Inflammatory macrophage treated with lipopolysaccharide for 1 hour (primary cell): Measurements from ENCODE around the gene PRDM16.

Experiments
- DNase-seq, 2 donors: peaks; one replicate each; pipeline ENCODE4 v3.0.0-alpha.2; 2020 to 2022

PRDM16 gene

DNA sequence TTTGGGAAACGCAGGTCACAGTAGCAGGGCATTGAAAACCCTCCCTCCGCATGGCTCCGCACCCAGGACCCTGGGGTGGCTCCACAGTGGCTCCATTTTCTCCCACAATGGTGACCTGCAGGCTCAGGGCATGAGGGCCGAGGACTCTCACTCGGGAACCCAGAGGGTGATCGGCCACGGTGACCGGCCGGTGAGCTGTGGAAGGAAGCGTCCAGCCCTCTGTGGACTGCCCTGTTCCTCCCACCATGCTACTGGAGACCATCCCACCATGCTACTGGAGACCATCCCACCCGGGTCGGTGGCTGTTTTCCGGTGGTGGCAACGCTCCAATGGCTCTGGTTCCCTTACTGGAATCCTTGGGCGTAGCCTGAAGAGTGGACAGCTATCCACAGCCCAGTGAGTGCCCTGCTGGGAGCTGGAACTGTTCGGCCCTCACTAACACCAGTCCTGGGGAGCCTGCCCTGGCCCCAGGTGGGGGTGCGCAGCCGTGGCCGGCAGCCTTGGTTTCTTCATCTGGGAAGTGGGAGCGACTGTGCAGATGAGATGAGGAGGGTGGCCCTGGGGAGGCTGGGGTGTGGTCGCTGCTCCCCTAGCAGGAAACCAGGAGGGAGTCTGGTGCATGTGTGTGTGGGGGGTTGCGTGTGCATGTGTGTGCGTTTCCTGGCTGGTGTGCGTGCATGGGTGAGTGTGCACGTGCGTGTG is 59.6 kb downstream of the PRDM16 start:
- no peak for DNase-seq

DNA sequence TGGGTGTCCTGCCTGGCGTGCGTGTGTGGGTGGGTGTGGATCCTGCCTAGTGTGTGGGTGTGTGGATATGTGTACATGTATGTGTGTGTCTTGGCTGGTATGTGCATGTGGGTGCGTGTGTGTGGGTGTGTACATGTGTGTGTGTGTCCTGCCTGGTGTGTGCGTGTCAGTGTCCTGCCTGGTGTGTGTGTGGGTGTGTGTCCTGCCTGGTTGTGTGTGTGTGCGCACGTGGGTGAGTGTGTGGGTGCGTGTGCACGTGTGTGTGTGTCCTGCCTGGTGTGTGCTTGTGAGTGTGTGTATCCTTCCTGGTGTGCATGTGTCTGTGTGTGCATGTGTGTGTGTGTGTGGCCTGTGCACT is 60.1 kb downstream of the PRDM16 start:
- no peak for DNase-seq

DNA sequence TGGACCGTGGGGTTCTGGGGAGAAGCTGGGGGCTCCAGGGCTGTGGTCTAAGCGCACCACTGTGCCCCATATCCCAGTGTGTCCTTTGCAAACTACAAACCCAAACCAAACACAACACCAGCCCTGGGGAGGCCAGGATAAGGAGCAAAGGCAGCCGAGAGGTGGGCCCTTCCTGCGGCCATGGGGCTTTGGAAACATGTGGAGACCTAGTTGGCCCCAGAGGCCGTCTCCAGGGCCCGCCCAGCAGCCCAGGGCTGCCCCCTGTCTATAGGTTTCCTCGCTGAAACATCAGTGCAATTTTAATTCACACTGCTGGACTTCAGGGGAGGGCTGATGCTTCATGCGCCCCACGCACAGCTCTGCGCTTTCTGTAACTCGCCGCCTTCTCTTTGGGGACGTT is 61.3 kb downstream of the PRDM16 start:
- DNase-seq, result no peak

DNA sequence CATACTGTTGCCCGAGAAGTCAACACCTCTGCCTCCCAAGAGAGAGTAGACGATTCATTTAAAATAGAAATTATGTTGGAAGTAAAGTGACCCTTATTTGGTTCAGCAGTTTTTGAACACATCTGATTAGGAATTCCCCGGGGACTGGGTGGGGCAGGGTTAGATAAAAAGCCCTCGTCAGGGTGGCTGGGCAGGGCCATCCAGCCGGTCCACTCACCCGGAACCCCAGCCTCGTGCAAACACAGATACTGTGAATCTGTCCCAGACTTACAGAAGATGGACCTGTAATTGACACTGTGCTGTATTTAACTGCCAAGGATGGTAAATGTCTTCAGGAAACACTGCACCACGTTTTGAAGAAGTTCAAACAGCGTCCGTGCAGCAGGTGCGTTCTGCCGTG is 63.7 kb downstream of the PRDM16 start:
- no peak for DNase-seq

DNA sequence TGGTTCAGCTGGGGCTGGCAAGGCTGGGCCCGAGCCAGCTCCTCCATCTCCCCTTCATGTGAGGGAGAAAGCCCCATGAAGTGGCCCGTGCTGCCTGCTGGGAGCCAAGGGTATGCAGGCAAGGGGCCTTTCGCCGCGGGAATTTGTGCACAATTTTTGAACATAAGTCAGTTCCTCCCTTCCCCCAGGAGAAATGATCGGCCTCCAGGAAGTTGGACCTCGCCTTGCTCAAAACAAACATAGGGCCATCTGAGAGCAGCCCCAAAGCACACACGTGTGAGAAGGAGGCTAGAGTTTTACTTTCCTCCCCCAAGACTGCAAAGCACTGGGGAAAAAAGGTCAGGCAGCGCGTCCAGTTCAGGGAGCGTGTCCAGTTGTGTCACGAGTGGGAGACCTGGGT is 64.7 kb downstream of the PRDM16 start:
- DNase-seq, result no peak

DNA sequence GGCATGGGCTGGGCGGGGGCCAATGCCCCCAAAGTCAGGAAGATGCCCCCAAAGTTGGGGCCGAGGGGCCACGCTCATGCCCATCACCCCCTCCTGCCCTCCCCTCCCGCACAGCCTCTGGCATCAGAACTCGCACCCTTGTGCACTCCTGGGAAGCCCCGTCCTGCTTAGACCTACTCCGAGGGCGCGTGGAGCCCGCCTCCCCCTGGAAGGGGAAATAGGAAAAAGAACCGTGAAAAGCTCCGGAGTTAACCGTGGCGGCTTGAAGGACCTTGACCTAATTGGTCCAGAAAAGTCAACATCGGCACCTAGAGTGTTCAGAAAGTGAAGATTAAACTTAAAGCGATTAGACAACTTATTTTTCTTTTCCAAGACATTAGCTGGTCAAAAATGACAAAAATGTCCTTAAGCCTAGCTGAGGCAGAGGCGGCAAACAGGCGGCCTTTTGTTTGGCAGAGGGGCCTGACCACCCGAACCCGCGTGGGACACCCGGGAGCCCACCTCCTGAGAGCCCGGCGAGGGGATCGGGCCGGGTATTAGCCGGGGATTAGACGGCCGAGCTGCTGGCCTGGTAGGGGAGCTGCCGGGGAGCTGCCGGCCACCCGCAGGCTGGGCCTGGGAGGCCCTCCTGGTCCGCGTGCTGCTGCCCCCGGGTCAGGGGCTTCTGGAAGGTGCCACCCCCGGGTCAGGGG is 65.5 kb downstream of the PRDM16 start:
- DNase-seq, result no peak

DNA sequence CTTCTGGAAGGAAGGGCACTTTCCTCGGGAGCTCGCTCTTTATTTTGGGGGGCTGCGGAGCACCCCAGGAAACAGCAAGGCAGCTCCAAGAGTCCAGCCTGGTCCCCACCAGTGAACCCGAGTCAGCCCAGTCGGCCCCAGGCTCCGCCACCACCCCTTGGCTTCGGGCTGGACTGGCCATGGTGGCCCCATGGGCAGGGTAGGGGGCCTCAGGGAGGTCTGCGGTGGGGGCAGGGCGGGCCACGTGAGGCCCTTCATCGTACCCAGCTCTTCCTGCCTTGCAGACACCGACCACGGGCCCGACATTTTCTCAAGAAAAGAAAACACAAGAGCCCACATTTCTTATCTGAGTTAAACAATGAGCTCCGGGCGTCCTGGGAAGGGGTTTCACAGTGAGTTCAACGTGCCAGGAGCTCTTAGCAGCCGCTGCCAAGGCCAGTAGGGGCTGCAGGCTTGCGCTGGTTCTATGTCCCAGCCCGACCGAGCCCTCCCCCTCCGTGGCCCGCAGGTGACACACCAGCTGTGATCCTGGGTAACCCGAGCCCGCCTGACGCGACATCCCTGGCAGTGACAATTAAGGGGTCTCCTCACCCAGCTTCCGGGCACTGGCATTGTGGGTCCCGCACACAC is 66.2 kb downstream of the PRDM16 start:
- DNase-seq, result no peak

DNA sequence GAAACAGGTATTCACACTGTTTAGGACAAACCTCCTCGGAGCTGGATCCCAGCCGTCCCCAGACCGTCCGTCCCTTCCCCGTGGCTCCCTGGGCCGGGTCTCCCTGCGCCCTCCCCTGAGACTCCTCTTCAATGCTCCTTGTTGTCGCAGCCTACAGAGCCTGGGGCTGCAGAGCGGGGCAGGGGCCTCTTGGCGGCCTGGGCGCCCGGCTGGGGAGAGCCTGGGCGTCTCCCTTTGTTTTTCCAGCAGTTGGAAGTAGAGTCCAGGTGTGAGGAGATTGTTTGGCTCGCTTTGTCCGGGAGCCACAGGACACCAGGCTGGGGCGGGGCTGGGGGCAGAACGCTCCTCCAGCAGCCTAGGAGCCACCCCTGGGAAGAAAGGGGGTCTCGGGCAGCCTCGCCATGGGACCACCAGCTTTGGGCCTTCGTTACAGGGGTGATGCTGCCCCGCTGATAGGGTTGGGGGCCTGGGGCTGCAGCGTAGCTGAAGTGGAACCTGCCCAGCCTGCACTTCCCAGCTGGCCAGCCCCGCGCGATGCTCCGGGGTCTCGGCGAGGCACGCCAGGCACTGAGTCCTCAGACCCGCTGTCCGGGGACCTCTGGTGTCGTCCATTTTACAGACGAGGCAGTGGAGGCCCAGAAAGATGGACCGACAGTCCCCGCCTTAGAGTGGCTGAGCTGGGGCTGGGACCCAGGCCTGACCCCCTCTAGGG is 66.9 kb downstream of the PRDM16 start:
- DNase-seq, result no peak

DNA sequence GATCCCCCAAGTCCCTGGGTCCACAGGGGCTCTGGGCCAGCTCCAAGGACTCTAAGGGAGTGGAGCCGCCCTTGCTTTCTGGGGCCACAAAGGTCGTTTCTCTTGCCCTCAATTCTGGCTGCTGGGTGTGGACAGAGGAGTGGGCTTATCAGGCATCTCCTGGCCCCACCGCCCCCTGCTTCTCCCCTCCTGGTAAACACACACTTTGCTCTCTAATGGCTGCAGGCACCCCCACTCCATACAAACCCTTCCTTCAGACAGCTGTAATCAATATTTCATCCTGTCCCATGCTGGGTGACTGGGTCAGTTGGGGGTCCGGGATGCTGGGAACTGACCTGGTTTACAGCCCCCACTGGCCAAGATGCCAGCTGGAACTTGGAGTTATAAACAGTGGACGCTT is 67.5 kb downstream of the PRDM16 start:
- DNase-seq, result no peak

DNA sequence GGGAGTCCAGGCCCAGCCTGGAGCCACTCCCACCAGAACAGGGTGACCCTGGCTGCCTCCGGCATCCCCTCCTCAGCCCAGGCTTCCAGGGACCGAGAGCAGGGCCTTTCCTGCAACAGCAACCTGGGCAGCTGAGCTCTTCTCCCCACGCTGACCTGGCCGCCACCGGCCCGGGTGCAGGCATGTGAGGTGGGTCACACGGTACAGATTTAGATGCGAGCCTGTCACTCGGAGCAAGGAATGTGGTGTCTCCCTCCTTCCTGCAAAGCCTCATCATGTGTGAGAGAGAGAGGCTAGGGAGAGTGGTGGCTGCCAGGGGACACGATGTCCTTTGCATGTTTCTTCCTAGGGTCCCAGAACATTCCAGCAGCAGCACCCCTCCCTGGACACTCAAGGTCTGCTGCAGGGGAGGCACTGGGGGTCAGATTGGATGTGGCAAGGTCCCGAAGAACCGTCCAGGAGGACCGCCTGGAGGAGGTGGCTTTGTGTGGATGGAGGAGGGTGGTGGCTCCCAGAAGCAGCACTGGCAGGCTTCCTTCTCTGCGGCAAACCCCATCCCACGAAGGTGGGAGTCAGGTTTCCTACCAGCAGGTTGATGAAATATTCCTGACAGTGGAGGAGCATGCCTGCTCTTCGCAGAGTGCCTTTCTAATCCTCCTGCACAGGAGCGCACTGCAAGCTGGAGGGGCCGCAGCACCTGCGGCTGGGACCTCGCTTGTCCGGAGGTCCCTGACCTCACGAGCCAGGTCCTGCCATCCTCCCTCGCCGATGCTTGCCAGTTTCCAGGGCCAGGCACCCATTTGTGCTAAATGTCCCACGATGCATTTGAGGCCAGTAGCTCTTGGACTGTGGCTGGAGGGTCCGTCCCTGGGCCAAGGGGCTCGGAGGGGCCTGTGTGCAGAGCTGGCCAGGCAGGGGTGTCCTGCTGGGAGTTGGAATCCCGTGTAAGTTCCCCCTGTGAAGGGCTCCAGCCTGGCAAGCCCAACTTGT is 68.4 kb downstream of the PRDM16 start:
- DNase-seq, result no peak

DNA sequence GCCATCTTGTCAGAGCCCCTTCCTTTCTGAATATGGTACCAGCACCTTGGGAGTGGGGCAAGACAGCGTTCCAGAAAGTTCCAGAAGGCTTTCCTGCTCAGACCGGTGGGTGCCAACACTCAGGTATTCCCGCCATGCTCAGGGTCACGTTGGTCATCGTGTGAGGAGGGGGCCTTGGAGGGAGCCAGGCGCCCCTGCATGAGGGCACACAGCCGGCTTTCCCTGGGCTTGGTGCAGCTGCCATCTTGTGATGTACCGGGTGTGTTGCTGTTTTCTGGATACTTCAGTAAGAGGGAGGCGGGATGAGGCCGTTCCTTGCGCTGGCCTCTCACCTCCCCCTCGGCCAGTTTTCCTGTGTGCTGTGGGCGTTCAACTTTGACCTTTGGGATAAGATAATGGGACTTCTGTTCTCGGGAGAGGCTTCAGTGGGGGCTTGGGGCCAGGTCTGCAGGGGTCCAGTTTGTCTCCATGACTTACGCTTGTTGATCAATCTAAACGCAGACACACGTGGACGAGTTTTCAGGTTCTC is 69.7 kb downstream of the PRDM16 start:
- no peak for DNase-seq

DNA sequence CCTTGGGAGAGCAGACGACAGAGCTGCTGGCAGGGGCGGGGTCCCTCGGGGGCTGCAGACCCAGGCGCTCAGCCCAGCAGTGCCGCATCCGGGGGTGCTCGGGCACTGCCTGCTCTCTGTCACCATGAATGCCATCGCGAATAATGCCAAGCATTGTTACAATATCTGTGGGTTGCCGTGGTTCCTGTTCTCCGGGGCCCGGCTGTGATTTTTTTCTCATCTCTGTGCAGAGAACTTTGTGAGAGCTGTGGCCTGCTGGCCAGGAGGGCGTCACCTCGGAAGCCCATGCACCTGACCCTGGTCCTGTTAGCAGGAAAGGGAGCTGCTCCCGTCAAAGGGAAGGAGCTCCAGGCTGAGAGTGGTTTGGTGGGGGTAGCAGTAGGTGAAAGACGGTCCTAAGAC is 70.4 kb downstream of the PRDM16 start:
- no peak for DNase-seq

DNA sequence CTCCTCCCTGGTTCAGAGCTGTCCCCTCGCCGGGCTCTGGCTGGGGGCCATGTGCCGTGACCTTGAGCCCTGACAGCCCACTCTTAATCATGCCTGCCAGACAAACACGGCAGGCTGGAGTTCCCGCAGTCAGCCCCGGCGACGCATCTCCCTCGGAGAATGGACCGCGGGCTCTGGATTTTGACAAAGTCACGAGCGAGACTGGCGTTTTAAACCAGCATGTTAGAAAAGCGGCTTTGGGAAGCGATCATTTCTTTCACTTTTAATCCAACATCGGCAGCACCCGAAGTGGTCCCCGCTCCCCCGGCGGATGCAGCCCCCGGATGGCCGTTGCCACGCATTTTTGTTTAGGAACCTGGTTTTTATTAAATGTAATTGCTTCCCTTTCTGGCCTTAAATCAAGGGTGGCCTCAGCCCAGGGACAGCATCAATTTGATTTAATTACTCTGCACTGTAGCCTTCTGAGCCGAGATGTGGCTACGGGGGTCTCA is 70.9 kb downstream of the PRDM16 start:
- DNase-seq, result no peak

DNA sequence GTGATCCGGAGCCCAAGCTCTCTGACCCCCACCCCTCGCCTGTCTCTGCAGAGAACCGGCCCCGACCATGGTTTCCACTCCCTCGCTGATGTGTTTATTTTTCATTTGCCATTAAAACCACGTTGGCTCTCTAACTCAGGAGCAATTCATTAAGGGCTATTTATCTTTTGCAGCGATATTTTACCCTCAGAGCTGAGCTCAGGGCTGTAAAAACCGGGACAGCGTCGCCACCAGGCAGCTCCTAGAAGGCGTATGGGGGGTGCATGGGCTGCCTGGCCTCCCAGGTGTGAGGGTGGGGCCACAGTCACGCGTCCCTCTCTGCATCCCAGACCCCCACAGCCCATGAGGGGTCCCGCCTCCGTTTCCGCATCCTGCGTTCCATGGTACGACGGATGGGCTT is 71.4 kb downstream of the PRDM16 start:
- DNase-seq, result no peak

DNA sequence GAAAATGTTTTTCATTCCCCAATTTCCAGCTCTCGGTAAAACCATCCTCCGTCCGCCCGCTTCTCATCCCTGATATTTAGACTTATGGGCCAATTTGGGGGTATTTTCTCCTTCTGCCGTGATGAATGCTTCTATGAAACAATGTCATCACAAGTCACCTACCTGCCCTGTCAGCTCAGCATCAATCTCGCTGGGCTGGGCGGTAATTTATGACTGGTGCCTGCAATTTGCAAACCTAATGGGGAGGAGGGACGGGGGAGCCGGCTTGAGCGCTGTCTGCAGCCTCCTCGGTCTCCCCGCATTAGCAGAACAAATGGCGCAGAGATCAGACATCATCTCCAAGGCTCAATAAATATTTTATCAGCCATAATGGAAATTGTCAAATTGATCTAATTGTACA is 72.1 kb downstream of the PRDM16 start:
- no peak for DNase-seq

DNA sequence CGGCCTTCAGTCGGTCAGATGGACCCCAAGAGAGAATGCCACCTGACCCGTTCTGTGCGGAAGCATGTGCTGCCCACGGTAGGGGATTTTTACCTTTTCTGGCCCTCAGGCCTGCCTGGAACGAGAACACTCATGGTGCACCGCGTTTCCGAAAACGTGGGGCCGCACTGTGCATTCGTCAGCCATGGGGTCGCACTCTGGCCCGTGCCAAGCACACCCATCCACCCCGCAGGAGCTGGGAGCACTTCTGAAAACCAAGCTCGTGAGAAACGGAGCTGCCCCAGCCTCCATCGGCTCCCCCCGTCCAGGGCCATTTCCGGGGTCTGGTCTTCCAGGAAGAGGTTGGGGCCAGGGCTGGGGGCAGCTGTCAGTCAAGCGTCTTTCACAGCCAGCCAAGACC is 72.8 kb downstream of the PRDM16 start:
- DNase-seq, result no peak

DNA sequence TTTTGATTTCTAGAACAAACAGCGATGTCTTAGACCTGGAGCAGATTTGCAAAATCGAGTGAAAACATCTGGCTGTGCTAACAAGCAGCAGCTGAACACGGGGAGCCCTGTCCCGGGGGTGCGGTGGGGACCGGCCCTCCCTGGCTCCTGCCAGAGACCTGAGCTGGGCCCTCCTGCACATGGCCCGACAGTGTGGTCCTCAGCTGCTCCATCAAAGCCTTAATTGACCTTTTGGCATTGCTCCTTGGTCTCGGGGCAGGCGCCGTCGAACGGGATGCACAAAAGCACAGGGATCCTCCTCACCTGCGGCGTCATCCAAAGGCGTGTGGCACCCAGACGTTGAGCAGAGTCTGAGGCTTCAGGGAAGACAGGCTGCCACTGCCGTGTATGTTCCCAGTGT is 73.2 kb downstream of the PRDM16 start:
- no peak for DNase-seq

DNA sequence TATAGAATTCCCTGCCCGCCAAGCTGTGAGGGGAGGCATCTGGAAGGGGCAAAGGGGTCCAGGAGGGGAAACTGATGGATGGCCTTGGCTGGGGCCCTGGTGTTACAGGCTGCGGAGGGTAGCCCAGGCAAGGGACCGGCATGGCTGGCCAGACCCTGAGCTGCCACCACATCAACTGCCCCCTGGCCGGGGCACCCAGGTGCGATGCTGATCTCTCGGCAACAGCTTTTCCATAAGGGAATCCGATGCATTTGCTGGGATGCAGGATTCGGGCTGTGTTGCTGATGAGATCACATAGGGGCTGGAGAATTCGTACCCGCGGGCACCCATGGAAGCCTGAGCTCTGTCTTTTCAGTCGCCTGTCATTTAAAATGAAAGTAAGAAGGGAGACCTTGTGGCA is 73.7 kb downstream of the PRDM16 start:
- no peak for DNase-seq

DNA sequence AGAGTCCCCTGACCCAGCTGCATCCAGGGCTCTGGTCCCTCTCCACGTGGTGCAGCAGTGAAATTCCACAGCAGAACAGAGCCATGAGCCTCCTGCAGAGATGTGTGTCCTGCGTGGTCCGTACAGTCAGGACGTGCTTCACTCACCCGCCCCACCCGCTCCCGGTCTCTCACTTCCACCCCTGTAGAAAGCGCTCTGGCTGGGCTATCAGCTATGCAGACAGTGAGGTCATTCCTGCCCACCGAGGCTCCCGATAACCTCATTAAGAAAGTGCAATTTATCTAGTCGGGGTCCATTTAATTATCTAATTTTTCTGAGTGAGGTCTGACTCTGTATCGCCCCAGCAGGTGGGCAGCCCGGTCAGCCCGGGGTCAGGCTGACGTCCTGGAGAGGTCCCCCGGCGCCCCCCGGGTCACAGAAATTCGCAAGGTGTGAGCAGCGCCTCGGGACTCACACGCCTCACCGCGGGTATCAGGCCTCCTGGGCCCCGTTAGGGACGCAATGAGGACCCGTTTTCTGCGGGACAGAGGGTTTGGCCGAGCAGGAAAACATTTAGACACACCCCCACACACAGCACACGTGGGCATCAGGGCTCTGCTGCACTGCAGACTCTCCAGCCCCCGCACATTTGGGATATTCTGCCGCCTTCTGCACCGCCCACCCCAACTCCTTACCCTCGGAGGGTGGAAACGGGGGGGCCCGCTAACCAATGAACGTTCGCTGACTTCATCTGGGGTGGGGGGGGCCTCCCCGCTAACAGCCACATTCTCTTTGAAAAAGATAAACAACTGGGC is 76.7 kb downstream of the PRDM16 start:
- DNase-seq, result no peak

DNA sequence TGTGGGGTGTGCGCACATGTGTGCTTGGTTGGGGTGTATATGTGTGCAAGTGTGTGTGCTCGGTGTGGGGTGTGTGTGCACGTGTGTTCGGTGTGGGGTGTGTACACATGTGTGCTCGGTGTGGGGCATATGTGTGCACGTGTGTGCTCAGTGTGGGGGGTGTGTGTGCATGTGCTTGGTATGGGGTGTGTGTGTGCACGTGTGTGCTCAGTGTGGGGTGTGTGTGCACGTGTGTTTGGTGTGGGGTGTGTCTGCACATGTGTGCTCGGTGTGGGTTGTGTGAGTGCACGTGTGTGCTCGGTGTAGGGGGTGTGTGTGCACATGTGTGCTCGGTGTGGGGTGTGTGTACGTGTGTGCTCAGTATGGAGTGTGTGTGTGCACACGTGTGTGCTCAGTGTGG is 77.5 kb downstream of the PRDM16 start:
- DNase-seq, result no peak

DNA sequence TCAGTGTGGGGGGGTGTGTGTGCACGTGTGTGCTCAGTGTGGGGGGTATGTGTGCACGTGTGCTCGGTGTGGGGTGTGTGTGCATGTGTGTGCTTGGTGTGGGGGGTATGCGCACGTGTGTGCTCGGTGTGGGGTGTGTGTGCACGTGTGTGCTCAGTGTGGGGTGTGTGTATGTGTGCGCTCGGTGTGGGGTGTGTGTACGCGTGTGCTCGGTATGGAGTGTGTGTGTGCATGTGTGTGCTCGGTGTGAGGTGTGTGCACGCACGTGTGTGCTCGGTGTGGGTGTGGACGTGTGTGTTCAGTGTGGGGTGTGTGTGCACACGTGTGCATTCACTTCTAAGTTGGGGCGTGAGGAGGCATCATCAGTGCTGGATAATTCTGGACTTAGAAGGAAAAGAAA is 77.9 kb downstream of the PRDM16 start:
- no peak for DNase-seq
